GM12878 (cell line): Measurements from ENCODE around the gene CHCHD3. TPM values are rescaled to one million over a fixed set of nuclear protein-coding genes. Genes with fewer than 3 reads are reported as not detected.

Experiments used
- ATAC-seq: fragments of 200-7000 bp; cut with Tn5 transposase; 3 replicates; pipeline ENCODE4 v1.9.1; 2020; ENCODE audit warnings: mild to moderate bottlenecking, moderate library complexity
- BruUV-seq: library from RNA; stranded (reverse); fragments of 400-500 nt; replicated peaks from 2 replicates; lab custom pipeline; 2021; lab: Mats Ljungman, UMichigan
- CTCF ChIA-PET: fragments of 300-600 bp; sonication (Branson Sonifier 250); formaldehyde crosslinking; extraction: SDS; loops from one replicate; lab custom pipeline; 2021; ENCODE audit warnings: inconsistent platforms; lab: Yijun Ruan, JAX
- POLR2A ChIA-PET: fragments of 350-600 bp; formaldehyde crosslinking; extraction: SDS; loops from one replicate; lab custom pipeline; 2021; ENCODE audit warnings: inconsistent platforms; lab: Charles Lee
- RAD21 ChIA-PET: fragments of 300-600 bp; sonication (Branson Sonifier 250); formaldehyde crosslinking; loops from one replicate; lab custom pipeline; 2023; ENCODE audit warnings: antibody characterized with exemption; ENCODE audit not compliant: unreplicated experiment; lab: Charles Lee
- SMC1A ChIA-PET: fragments of 300-600 bp; sonication (Branson Sonifier 250); formaldehyde crosslinking; loops from one replicate; lab custom pipeline; 2023; ENCODE audit not compliant: unreplicated experiment, uncharacterized antibody; lab: Charles Lee
- DNase-seq: peaks from one replicate; pipeline ENCODE4 v3.0.0-alpha.2; 2011; ENCODE audit warnings: low read depth, low spot score
- FAIRE-seq: peaks from 3 replicates; lab custom pipeline; 2011; peaks lifted over from hg19 to GRCh38; lab: Jason Lieb, UNC
- H2AFZ ChIP-seq: 2 replicates; pipeline ENCODE4 v1.6.0; 2011; ENCODE audit warnings: low read depth, low read length, control low read depth; ENCODE audit not compliant: control insufficient read depth
- H3K27ac ChIP-seq: 2 replicates; pipeline ENCODE4 v1.5.1; 2011; ENCODE audit warnings: control low read depth; ENCODE audit not compliant: control insufficient read depth, insufficient read depth
- H3K27me3 ChIP-seq, 2 experiments: replicated peaks in 1 of 2; 2 replicates each; pipeline versions ENCODE4 v1.6.0 to v1.6.1; 2011; ENCODE audit warnings: low read length in 1 of 2; ENCODE audit not compliant: control insufficient read depth in 2 of 2, insufficient read depth in 2 of 2
- H3K36me3 ChIP-seq, 2 experiments: 2 replicates each; pipeline ENCODE4 v1.5.1; 2011; ENCODE audit warnings: low read length in 1 of 2; ENCODE audit not compliant: control insufficient read depth in 2 of 2, insufficient read depth in 2 of 2
- H3K4me1 ChIP-seq: 2 replicates; pipeline ENCODE4 v1.6.1; 2011; ENCODE audit warnings: mild to moderate bottlenecking, low read length, moderate library complexity, mixed read lengths; ENCODE audit not compliant: control insufficient read depth, insufficient read depth
- H3K4me2 ChIP-seq: 2 replicates; pipeline ENCODE4 v1.6.0; 2011; ENCODE audit warnings: control low read depth; ENCODE audit not compliant: control insufficient read depth, insufficient read depth
- H3K4me3 ChIP-seq: fragments of 200-600 bp; sonication (generic); 2 replicates; pipeline ENCODE4 v1.5.1; 2016
- H3K79me2 ChIP-seq: 2 replicates; pipeline ENCODE4 v1.6.0; 2011; ENCODE audit warnings: low read length; ENCODE audit not compliant: control insufficient read depth, insufficient read depth
- H3K9ac ChIP-seq: 2 replicates; pipeline ENCODE4 v1.8.0; 2011; ENCODE audit warnings: low read length, control low read depth, mixed read lengths; ENCODE audit not compliant: control insufficient read depth, insufficient read depth
- H3K9me3 ChIP-seq: replicated peaks from 3 replicates; pipeline ENCODE4 v1.5.1; 2011; ENCODE audit warnings: mild to moderate bottlenecking, low read length; ENCODE audit not compliant: control insufficient read depth, insufficient read depth
- H4K20me1 ChIP-seq: 2 replicates; pipeline ENCODE4 v1.6.0; 2011; ENCODE audit not compliant: control insufficient read depth, insufficient read depth
- BACH1 ChIP-seq: fragments of 450-650 bp; IDR thresholded peaks from 2 replicates; pipeline ENCODE4 v1.6.1; 2017; ENCODE audit warnings: mild to moderate bottlenecking, borderline replicate concordance
- ESRRA ChIP-seq: IDR thresholded peaks from 2 replicates; pipeline ENCODE4 v1.6.1; 2012; ENCODE audit warnings: mild to moderate bottlenecking, low read length, improper control_type of control experiment
- HDAC6 ChIP-seq: fragments of 200-600 bp; sonication (generic); IDR thresholded peaks from one replicate; pipeline ENCODE4 v1.8.0; 2017; ENCODE audit warnings: antibody characterized with exemption; ENCODE audit not compliant: unreplicated experiment
- JUNB ChIP-seq: IDR thresholded peaks from 2 replicates; pipeline ENCODE4 v1.6.1; 2016; ENCODE audit warnings: antibody characterized with exemption, mild to moderate bottlenecking
- JUND ChIP-seq: IDR thresholded peaks from 2 replicates; pipeline ENCODE4 v1.6.1; 2012; ENCODE audit warnings: low read depth, mild to moderate bottlenecking, low read length, improper control_type of control experiment, moderate library complexity
- KDM1A ChIP-seq: fragments of 200-600 bp; sonication (generic); IDR thresholded peaks from 2 replicates; pipeline ENCODE4 v1.6.1; 2016; ENCODE audit warnings: borderline replicate concordance
- MEF2B ChIP-seq: fragments of 450-650 bp; IDR thresholded peaks from 2 replicates; pipeline ENCODE4 v1.6.1; 2018; ENCODE audit warnings: mild to moderate bottlenecking, moderate library complexity; ENCODE audit not compliant: partially characterized antibody, poor library complexity, severe bottlenecking
- RELA ChIP-seq: fragments of 450-650 bp; IDR thresholded peaks from 2 replicates; pipeline ENCODE4 v1.8.0; 2014; ENCODE audit warnings: borderline replicate concordance; ENCODE audit not compliant: partially characterized antibody
- RUNX3 ChIP-seq: IDR thresholded peaks from 2 replicates; pipeline ENCODE4 v1.6.1; 2012; ENCODE audit warnings: low read length, inconsistent platforms
- SIN3A ChIP-seq: IDR thresholded peaks from 2 replicates; pipeline ENCODE4 v1.6.1; 2012; ENCODE audit warnings: low read depth, low read length, improper control_type of control experiment
- SP1 ChIP-seq: IDR thresholded peaks from one replicate; pipeline ENCODE4 v1.6.1; 2011; ENCODE audit warnings: low read depth, low read length
- WRNIP1 ChIP-seq: IDR thresholded peaks from 2 replicates; pipeline ENCODE4 v1.6.1; 2011; ENCODE audit warnings: low read depth, low read length, improper control_type of control experiment, borderline replicate concordance
- ZBTB11 ChIP-seq: fragments of 450-650 bp; formaldehyde crosslinking; IDR thresholded peaks from 2 replicates; pipeline ENCODE4 v1.5.0; 2022; ENCODE audit warnings: mild to moderate bottlenecking, missing genetic modification characterization
- ZNF207 ChIP-seq: fragments of 450-650 bp; IDR thresholded peaks from 2 replicates; pipeline ENCODE4 v1.6.1; 2014; ENCODE audit warnings: antibody characterized with exemption, mild to moderate bottlenecking, borderline replicate concordance
- ZNF384 ChIP-seq: IDR thresholded peaks from 2 replicates; pipeline ENCODE4 v1.6.1; 2012; ENCODE audit warnings: low read depth, mild to moderate bottlenecking, low read length, improper control_type of control experiment, borderline replicate concordance
- WGBS: methylation state at CpG from one replicate; pipeline ENCODE4 v1.1.6; 2016; ENCODE audit warnings: low lambda C conversion rate; ENCODE audit not compliant: insufficient replicate concordance, insufficient coverage; ENCODE audit errors: missing lambda C conversion rate; 5-methylcytosine and 5-hydroxymethylcytosine counted together
- in situ Hi-C: fragments of 300-500 bp; cut with MboI; formaldehyde crosslinking; loops from 9 replicates; pipeline ENCODE4 v1.14.3; 2018; ENCODE audit warnings: mixed read lengths
- intact Hi-C: fragments of 100-400 bp; cut with micrococcal nuclease; formaldehyde crosslinking; loops from one replicate; pipeline ENCODE4 v1.14.2; 2022; ENCODE audit not compliant: unreplicated experiment
- polyA plus RNA-seq, 11 experiments: library from polyadenylated mRNA; depleted of rRNA in 4 of 11; unstranded in 6 of 11; stranded (reverse) in 5 of 11; fragments of >200 nt; fragmentation: Nextera tagmentation in 4 of 11; fragmentation: Illumina TruSeq in 1 of 11; extraction: Ambion mirVana in 4 of 11; extraction: Trizol in 1 of 11; gene quantifications; 1 replicate in 1 of 11; 2 replicates in 10 of 11; pipeline versions ENCODE4 v1.2.1 to v1.2.3, GENCODE V29; 2011 to 2016; ENCODE audit warnings: inconsistent platforms in 2 of 11, missing spikeins in 2 of 11, low read depth in 1 of 11
- total RNA-seq, 4 experiments: library from RNA; depleted of rRNA in 3 of 4; stranded (reverse); fragments of >200 nt in 3 of 4; fragmentation: Illumina TruSeq in 1 of 4; extraction: Trizol in 1 of 4; gene quantifications; 2 replicates each; pipeline versions ENCODE4 v1.2.1 to v1.2.3, GENCODE V29; 2013 to 2021
- TF ChIP-seq, protein P1 (sequence below): fragments of 450-650 bp; IDR thresholded peaks from 2 replicates; pipeline ENCODE4 v1.6.1; 2018; ENCODE audit warnings: borderline replicate concordance, mild to moderate bottlenecking; ENCODE audit not compliant: partially characterized antibody
- TF ChIP-seq, protein P2 (sequence below): IDR thresholded peaks from 2 replicates; pipeline ENCODE4 v1.6.1; 2011; ENCODE audit warnings: borderline replicate concordance, low read depth, mild to moderate bottlenecking, moderate library complexity, low read length; ENCODE audit not compliant: insufficient read depth, poor library complexity, severe bottlenecking

Gene CHCHD3
- total and polyA plus RNA-seq, 10 of the 15 experiments (the other 5 are each of a cell fraction or from before 2014, with no cell fraction given): 38.3 to 178 (median 96.2) TPM

- FAIRE-seq: no peak
- intact Hi-C loops: no loop called here
- no peak for TF ChIP-seq WRNIP1
- TF ChIP-seq MEF2B: no peak
- TF ChIP-seq SIN3A: no peak
- no peak for TF ChIP-seq ESRRA
- TF ChIP-seq KDM1A: no peak
- TF ChIP-seq RUNX3: no peak
- no peak for TF ChIP-seq HDAC6
- no peak for TF ChIP-seq ZBTB11 (CRISPR knock-in tag)
- TF ChIP-seq RELA: no peak
- no peak for TF ChIP-seq ZNF207
- no peak for TF ChIP-seq JUNB
- TF ChIP-seq SP1: no peak
- TF ChIP-seq, protein P1, sequence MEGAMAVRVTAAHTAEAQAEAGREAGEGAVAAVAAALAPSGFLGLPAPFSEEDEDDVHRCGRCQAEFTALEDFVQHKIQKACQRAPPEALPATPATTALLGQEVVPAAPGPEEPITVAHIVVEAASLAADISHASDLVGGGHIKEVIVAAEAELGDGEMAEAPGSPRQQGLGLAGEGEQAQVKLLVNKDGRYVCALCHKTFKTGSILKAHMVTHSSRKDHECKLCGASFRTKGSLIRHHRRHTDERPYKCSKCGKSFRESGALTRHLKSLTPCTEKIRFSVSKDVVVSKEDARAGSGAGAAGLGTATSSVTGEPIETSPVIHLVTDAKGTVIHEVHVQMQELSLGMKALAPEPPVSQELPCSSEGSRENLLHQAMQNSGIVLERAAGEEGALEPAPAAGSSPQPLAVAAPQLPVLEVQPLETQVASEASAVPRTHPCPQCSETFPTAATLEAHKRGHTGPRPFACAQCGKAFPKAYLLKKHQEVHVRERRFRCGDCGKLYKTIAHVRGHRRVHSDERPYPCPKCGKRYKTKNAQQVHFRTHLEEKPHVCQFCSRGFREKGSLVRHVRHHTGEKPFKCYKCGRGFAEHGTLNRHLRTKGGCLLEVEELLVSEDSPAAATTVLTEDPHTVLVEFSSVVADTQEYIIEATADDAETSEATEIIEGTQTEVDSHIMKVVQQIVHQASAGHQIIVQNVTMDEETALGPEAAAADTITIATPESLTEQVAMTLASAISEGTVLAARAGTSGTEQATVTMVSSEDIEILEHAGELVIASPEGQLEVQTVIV: no peak
- no peak for TF ChIP-seq BACH1
- TF ChIP-seq, protein P2, sequence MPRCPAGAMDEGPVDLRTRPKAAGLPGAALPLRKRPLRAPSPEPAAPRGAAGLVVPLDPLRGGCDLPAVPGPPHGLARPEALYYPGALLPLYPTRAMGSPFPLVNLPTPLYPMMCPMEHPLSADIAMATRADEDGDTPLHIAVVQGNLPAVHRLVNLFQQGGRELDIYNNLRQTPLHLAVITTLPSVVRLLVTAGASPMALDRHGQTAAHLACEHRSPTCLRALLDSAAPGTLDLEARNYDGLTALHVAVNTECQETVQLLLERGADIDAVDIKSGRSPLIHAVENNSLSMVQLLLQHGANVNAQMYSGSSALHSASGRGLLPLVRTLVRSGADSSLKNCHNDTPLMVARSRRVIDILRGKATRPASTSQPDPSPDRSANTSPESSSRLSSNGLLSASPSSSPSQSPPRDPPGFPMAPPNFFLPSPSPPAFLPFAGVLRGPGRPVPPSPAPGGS: no peak
- TF ChIP-seq JUND: no peak
- TF ChIP-seq ZNF384: no peak
Observed at GRCh38 chr7:132947011-132947410, 134.9 kb downstream of the CHCHD3 start.

More at GRCh38 chr7:132947011-132947410, 134.9 kb downstream of the CHCHD3 start:
- Histone ChIP-seq H4K20me1 (no peaks in the 10 kb centered on the region), H3K9ac (no peak overlapping the region), H3K79me2 (no peaks in the 10 kb centered on the region), H3K4me3 (no peak overlapping the region), H3K27me3 (no peaks in the 10 kb centered on the region), H3K4me2 (no peak overlapping the region), H3K9me3 (no peaks in the 10 kb centered on the region), H3K27ac (no peak overlapping the region), H3K4me1 (no peaks in the 10 kb centered on the region), H2AFZ (no peak overlapping the region), H3K36me3 (0 out of 4 replicates have a peak, but pooled peaks cover 0 to under 1% of the 10 kb centered on the region in 2 experiments)
- BruUV-seq: no TSS peak
- ChIA-PET POLR2A (no interaction called here), SMC1A (interaction anchor here (0.5 to 1.1 kb wide), 2 partner anchors 78 to 491 kb away, joined by 3 read pairs; no protein-coding TSS in a partner anchor), CTCF (no interaction called here), RAD21 (no interaction called here)
- 100% methylated on average over 1 of the region's 1 CpG for WGBS
- ATAC-seq (no peak), DNase-seq (no peak)
- in situ Hi-C loops: no loop called here
